ENCODE measurements around the gene ACADSB.

The ACADSB gene

GRCh38 chr10:123004298-123004697 lies 4.5 kb upstream of the ACADSB start:
- DNase-seq (ENCODE audit: low read depth in 2 of 2): no peak

GRCh38 chr10:123007558-123008354 lies 1.1 kb upstream of the ACADSB start:
- DNase-seq (ENCODE audit: low read depth in 2 of 2): peak in 1 of 2 donors; percentile 24

- no peak for DNase-seq (ENCODE audit: low read depth in 2 of 2)
Measured at GRCh38 chr10:123009105-123009820, 457 bp downstream of the ACADSB start.

- no peak for DNase-seq (ENCODE audit: low read depth in 2 of 2)
Measured at GRCh38 chr10:123011987-123012386, 3.2 kb downstream of the ACADSB start.

- no peak for DNase-seq (ENCODE audit: low read depth in 2 of 2)
Measured at GRCh38 chr10:123013456-123014419, 4.9 kb downstream of the ACADSB start.

- no peak for DNase-seq (ENCODE audit: low read depth in 2 of 2)
Measured at GRCh38 chr10:123014772-123015171, 6.0 kb downstream of the ACADSB start.

GRCh38 chr10:123016228-123016627 lies 7.4 kb downstream of the ACADSB start:
- DNase-seq (ENCODE audit: low read depth in 2 of 2): no peak

GRCh38 chr10:123017421-123018165 lies 8.8 kb downstream of the ACADSB start:
- no peak for DNase-seq (ENCODE audit: low read depth in 2 of 2)

GRCh38 chr10:123018531-123018930 lies 9.7 kb downstream of the ACADSB start:
- DNase-seq (ENCODE audit: low read depth in 2 of 2): no peak

GRCh38 chr10:123019264-123019663 lies 10.5 kb downstream of the ACADSB start:
- no peak for DNase-seq (ENCODE audit: low read depth in 2 of 2)

GRCh38 chr10:123019941-123020703 lies 11.3 kb downstream of the ACADSB start:
- no peak for DNase-seq (ENCODE audit: low read depth in 2 of 2)

GRCh38 chr10:123021517-123021916 lies 12.7 kb downstream of the ACADSB start:
- no peak for DNase-seq (ENCODE audit: low read depth in 2 of 2)

GRCh38 chr10:123024540-123024939 lies 15.7 kb downstream of the ACADSB start:
- no peak for DNase-seq (ENCODE audit: low read depth in 2 of 2)

- DNase-seq (ENCODE audit: low read depth in 2 of 2): no peak
Measured at GRCh38 chr10:123026302-123026701, 17.5 kb downstream of the ACADSB start.

- DNase-seq (ENCODE audit: low read depth in 2 of 2): no peak
Measured at GRCh38 chr10:123027861-123028260, 19.1 kb downstream of the ACADSB start.

- DNase-seq (ENCODE audit: low read depth in 2 of 2): no peak
Measured at GRCh38 chr10:123031124-123031523, 22.3 kb downstream of the ACADSB start.

GRCh38 chr10:123034332-123034731 lies 25.5 kb downstream of the ACADSB start:
- no peak for DNase-seq (ENCODE audit: low read depth in 2 of 2)

GRCh38 chr10:123035467-123036086 lies 26.8 kb downstream of the ACADSB start:
- DNase-seq (ENCODE audit: low read depth in 2 of 2): no peak

GRCh38 chr10:123038782-123039631 lies 30.2 kb downstream of the ACADSB start:
- DNase-seq (ENCODE audit: low read depth in 2 of 2): no peak

Data from stimulated activated CD8-positive, alpha-beta memory T cell treated with anti-CD3 and anti-CD28 coated beads, Interleukin-15, amount 100 ng/mL, for 48 hours (primary cell).